NCI-H226 (cell line): ENCODE results near the gene ZNF845.
"Not testable (repeated sequence)": the region's sequence is repeated elsewhere in the genome, so short reads cannot be mapped to it uniquely, and the experiment has no call there.

Experiments used
- DNase-seq: peaks from one replicate; pipeline ENCODE4 v3.0.0-alpha.2; 2015

ZNF845 gene

DNA sequence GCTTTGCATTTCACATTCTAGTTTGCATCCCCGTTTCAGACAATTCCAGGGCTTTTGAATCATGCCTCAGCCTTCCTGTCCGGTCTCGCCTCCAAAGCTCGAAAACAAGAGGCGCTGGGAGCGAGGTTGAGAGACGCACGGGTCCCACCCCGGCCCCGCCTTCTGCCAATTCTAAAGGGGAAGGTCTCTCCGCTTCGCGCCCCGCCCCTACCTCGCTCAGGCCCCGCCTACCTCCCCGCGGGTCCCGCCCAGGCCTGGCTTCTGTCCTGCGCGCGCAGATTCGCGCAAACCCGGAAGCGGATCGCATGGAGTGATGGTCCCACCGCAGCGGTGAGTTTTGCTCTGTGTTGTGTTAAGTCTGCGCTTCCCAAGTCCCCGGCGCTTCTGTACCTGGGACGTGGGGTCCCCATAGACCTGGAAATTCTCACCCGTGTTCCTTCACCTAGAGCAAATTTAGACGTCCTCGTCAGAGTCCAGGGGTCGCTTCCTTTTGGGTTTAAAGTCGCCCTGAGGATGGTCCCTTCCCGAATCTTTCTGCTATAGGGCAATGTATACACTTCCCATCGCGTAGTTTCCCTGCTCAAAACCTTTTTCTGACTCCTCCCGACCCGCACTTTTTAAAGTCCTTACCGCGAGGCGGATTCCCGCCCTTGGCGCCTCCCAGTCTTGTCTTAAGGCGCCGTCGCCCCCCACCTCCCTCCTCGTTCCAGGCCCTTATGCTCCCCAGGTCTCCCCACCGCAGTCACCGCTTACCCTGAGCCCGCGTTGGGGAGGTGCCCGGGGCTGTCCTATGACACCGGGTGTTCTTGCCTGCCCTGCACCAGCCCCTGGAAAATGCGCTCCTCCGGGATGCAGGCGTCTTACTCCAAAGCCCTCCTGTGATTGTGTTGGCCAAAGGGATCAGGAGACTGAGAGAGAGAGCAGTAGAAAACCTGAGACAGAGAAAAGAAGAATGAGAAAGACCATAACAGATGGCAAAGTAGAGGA is at the start of gene ZNF845:
Gene ZNF845 (plus strand): TSS at position 287 of the 987 bp plus-strand sequence. CDS start 7,559 bp downstream, outside the sequence.
- DNase-seq: peak; percentile 87

DNA sequence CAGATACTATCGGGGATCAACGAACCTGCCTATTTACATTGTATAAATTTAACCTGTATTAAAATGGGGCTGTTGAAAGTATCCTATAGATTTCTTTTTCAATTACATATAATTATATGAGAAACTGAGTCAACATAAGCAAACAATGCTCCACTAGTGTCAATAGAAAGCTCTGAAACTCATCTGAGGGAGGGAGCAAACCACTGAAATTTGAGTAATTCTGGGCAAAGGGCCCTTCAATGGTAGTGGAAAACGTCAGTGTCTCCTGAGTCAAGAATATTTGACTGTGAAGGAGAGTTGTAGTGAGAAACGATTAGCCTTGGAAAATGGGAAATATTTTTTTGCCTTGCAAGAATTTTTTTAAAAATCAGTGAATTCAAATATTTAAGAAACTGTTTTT is 48.5 kb upstream of the ZNF845 start:
- DNase-seq: no peak

DNA sequence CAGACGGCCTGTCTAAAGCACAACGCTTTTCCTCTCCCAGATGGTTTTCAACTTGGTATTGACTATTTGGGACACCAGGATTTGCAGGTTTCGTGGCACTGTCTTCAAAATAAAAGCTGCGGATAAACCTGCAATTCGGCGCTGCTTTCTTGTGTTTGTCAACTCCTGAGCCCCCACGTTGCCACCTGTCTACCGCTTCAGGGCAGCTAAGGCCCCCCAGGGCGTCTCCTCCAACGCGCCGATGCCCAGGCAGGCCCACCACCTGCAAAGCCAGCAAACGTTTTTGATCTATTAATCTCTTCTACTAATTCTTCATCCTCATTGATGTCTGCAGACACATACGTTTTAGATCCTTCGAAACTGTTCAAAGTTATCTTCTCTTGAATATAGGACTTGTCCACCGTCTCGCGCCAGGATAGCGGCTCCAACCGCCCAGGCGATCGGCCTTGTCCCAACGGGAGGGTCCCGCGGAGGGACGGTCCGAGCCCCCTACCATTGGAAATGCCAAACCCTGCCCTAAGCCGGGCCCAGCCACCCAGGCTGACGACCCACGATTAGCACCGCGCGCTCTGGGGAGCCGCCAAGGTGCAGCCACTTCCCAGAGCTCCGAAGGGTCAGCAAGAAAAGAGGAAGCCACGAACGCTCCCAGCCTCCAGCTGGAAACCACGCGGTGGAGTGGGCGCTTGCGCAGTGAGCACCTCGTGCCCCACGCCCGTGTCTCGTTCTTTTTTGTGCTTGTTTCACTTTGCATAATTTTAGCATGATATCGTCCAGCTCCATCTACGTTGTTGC is 42.6 kb upstream of the ZNF845 start:
- no peak for DNase-seq

DNA sequence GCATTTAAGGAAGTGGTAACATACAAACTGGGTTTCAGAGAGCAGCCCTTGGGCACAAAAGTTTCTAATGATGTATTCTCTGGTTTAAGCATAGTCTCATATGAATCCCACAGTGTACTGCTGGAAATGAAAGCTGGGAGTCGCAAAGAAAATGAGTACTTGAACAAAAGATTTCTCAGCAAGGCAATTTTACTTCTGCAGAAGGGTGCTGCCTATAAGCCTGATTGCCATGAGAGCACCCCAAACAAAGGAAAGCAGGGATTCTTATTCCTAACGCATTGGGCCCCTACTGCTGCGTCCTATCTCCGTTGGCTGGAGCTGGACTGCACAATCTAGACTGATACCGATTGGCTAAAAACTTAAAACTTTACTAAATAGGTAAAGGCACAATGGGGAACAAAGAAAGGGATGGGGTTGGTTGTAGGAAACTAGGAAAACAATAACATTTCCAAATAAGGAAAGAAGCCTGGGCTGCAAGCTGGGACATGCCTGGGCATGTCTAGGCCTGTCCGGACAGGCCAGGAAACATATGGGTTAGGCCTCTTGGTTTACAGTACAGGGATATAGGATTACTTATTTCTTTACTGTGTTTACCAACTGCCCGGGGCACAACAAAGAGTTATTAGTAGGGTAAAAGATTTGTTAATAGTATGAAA is 38.6 kb upstream of the ZNF845 start:
- no peak for DNase-seq

DNA sequence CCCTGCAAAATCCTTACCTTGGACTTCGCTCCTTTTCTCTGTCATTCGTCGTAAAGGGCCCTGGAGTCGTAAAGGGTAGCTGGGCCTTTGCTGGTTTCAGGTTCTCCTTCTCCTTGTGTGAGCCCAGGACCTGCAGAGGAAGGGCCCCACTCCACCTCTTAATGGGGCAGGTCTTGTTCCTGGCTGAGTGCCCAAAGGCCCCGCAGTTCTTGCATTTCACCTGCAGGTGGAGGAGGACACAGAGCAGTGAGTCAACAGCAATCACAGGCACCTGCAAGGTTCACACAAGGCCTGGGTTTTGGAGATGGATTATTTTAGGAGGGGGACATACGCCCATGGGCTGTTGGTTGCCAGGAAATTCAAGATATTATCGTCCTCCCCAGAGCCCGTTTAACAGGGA is 32.2 kb upstream of the ZNF845 start:
- not testable (repeated sequence) for DNase-seq

DNA sequence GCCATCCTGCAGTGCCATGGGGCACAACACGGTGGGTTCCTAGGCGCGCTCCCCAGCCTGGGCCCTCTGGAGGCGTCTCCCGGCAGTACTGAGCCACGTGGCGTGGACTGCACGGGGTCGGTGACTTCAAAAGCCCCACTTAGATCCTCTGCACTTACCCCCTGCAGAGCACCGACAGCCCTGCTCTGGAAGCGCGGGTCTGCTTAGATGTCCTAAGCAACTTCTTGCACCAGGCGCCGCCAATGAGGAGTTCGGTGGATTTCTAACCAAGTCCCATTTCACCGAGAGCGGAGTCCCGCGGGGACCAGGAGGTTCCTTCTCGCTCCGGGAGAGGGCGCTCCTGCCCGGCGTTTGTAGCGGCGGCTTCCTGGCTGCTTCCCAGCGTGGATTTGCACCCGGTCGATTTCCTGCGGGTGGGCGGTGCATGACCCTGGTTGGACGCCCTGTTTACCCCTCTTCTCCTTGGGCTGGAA is 25.2 kb upstream of the ZNF845 start:
- no peak for DNase-seq

DNA sequence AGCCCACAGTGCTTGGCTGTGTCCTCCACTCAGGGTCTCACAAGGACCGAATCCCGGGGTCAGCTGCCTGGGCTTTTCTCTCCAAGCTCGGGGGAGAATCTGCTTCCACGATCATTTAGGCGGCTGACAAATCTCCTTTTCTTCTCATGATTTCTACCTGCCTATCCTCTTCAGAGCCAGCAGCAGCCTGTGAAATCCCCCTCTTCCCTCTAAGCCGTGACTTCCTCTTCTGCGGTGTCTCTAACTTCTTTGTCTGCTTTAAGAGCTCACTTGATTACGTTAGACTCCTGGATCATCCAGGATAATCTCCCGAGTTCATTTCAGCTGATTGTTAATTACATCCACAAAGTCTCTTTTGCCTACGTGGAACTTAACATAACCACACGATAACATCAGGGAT is 22.5 kb upstream of the ZNF845 start:
- DNase-seq: no peak

DNA sequence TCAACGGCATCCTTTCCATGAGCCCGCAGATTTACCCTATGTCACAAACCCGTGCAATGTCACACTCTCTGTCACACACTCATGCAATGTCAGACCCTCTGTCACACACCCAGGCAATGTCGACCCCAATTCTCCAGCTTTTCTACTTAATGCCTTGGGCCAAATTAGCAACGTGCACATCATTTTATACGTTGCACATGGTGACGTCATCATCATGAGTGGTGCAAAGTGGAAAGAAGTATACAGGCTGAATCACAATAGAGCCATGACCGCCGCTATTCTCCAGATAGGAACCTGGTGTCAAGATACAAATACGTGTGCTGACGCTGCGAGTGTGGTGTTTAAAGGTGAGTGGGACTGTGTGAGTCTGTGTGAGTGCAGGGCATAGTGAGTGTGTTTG is 21.7 kb upstream of the ZNF845 start:
- DNase-seq: no peak

DNA sequence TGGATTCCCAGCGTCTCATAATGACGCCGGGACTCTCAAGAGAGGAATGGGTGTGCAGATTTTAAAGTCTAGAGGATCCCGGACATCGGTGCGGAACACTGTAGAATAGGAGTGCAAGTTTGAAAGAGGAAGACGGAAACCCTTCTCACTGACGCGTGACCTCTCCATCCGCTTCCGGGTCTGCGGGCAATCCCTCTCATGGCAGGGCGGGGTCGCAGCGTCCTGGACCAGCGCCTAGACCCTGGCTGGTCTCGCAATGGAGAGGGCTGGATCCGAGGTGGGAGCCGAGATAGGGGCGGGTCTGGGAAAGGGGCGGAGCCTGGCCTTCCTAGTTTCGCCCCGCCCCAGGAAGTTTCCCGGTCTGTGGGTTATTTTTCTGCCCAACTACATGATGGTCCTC is 4.6 kb upstream of the ZNF845 start:
- DNase-seq: no peak

DNA sequence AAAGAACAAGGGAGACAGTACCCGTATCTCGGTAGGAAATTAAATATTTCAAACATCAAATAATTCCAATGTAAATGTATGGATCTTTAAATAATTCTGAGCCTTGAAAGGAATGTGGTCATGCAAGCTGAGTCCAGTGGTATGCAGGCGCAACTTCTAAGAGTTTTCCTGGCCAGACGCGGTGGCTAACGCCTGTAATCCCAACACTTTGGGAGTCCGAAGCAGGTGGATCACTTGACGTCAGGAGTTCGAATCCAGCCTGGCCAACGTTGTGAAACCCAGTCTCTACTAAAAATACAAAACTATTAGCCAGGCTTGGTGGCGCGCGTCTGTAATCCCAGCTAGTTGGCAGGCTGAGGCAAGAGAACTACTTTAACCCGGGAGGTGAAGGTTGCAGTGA is 1.1 kb upstream of the ZNF845 start:
- no peak for DNase-seq

DNA sequence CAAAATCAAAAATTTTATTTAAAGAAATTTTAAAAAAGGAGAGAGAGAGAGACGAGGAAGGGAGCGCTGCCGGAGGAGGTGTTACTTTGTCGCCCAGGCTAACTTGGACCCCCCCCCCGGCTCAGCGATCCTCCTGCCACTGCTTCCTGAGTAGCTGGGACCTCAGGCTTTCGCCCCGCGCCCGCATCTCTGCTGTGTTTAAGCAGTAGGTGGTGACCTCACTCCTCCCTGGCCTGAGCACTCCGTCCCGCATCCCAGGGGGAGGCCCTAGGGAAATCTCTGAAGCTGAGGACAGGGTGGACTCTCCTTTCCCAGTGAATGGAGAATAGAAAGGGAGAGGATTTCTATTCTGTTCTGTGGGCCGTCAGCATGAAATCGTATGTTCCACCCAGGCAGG is 485 bp upstream of the ZNF845 start:
- DNase-seq: no peak

DNA sequence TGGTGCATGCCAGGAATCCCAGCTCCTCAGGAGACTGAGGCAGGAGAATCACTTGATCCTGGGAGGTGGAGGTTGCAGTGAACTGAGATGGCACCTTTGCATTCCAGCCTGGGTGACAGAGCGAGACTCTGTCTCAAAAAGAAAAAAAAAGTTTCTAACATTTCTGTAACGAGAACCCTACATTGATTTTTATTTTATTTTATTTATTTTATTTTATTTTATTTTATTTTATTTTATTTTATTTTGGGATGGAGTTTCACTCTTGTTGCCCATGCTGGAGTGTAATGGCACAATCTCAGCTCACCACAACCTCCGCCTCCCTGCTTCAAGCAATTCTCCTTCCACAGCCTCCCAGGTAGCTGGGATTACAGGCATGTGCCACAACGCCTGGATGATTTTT is 10.9 kb downstream of the ZNF845 start:
- DNase-seq: not testable (repeated sequence)

DNA sequence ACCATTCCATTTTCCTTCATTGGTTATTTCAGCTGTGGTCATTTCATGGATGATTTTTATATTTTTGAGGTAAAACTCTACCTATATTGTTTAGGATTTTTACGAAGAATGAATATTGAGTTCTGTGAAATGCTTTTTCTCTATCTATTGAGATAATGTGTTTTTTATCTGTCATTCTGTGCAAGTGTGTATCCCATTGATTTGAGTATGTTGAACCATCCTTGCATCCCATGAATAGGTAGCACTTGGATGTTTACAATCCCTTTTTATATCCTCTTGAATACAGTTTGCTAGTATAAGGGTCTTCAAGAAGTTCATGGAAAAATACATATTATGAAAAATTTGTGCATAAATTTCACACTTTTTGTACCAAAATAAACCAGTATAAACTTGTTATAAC is 22.2 kb downstream of the ZNF845 start:
- DNase-seq: no peak

DNA sequence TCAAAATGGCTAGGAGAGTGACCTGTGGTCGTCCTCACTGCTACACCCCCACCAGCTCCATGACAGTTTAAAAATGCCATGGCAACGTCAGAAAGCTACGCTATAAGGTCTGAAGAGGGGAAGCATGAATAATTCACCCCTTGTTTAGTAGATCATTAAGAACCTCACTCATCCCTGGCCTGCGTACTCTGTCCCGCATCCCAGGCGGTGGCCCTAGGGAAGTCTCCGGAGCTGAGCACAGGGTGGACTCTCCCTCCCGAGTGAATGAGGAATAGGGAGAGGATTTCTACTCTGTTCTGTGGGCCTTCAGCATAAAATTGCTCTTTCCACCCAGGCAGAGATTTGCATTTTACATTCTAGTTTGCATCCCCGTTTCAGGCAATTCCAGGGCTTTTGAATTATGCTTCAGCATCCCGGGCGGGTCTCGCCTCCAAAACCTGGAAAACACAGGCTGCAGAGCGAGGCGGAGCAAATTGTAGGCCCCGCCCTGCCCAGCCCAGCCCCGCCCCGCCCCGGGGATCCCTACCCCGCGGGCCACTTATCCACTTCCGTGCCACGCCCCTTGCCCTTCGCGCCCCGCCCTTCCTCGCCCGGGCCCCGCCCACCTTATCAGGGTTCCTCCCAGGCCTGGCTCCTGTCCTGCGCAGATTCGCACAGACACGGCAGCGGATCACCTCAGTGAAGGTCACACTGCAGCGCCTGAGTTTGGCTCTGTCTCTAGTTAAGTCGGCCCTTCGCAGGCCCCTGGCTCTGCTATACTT is 24.5 kb downstream of the ZNF845 start:
- DNase-seq: no peak

DNA sequence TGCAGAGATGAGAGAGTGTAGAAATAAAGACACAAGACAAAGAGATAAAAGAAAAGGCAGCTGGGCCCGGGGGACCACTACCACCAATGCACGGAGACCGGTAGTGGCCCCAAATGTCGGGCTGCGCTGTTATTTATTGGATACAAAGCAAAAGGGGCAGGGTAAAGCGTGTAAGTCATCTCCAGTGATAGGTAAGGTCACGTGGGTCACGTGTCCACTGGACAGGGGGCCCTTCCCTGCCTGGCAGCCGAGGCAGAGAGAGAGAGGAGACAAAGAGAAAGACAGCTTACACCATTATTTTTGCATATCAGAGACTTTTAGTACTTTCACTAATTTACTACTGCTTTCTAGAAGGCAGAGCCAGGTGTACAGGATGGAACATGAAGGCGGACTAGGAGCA is 26.5 kb downstream of the ZNF845 start:
- not testable (repeated sequence) for DNase-seq

DNA sequence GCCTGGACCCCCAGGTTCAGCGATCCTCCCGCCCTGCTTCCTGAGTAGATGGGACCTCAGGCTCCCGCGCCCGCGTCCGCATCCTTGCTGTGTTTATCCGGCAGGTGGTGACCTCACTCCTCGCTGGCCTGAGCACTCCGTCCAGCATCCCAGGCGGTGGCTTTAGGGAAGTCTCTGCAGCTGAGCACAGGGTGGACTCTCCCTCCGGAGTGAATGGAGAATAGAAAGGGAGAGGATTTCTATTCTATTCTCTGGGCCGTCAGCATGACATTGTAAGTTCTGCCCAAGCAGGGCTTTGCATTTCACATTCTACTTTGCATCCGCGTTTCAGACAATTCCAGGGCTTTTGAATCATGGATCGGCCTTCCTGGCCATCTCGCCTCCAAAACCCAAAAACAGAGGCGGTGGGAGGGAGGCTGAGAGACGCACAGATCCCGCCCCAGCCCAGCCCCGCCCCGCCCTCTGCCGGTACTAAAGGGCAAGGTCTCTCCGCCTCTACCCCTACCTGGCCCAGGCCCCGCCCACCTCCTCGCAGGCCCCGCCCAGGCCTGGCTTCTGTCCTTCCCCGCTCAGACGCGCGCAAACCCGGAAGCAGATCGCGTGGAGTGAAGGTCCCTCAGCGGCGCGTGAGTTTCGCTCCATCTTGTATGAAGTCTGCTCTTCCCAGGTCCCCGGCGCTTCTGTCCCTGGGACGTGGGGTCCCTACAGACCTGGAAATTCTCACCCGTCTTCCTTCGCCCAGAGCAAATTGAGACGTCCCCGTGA is 31.8 kb downstream of the ZNF845 start, which contains the start of gene ZNF525:
Gene ZNF525 (plus strand): TSS at position 572 of the 765 bp plus-strand sequence. CDS start 6,577 bp downstream, outside the sequence.
- DNase-seq: peak; percentile 73

DNA sequence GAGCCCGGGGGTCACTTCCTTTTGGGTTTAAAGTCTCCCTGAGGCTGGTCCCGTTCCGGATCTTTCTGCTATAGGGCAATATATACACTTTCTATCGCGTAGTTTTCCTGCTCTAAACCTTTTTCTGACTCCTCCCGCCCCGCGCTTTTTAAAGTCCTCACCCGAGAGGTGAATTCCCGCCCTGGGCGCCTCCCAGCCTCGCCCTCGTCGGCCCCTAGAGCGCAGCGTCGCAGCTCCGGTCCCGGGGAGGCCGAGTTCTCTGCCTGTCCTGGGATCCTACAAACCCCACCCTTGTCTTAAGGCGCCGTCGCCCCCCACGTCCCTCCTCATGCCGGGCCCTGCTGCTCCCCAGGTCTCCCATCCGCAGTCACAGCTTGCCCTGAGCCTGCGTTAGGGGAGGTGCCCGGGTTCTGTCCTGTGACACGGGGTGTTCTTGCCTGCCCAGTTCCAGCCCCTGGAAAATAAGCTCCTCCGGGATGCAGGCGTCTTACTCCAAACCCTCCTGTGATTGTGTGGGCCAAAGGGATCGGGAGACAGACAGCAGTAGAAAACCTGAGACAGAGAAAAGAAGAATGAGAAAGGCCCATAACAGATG is 32.4 kb downstream of the ZNF845 start:
- DNase-seq: no peak

DNA sequence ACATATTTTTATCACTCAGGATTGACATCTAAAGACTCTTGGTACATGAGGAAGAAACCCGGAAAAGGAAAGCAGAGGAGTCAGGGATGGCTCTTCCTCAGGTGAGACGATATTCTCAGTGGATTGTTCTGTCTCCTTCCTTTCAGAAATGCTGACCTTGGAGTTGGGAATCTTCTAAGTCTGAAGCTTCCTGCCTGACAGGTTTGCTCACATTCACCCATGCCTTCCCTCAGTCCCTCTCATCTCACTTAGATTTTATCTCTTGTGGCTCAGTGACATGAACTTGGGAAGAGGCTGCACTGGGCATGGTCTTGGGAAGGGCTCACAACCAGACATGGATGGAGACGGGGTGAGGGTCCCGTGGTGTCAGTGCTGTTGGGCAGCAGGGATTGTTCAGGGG is 38.6 kb downstream of the ZNF845 start:
- DNase-seq: no peak

DNA sequence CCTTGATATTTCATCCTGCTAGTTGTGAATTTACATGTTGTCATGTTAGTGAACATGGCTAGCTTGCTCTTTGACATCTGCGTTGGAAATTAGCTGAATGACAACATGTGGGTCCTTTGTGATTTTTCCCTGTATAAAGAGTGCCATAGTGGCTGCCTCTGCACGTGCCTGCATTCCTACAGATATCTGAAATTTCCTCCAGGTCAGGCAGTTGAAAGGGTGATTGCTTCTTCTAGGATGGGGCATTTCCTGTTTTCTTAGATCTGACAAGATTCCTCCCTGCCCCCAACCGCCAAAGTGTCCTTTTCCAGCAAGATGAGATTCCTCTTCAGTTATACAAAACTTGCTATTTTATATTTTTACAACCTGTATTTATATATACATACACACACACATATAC is 40.7 kb downstream of the ZNF845 start:
- DNase-seq: no peak

DNA sequence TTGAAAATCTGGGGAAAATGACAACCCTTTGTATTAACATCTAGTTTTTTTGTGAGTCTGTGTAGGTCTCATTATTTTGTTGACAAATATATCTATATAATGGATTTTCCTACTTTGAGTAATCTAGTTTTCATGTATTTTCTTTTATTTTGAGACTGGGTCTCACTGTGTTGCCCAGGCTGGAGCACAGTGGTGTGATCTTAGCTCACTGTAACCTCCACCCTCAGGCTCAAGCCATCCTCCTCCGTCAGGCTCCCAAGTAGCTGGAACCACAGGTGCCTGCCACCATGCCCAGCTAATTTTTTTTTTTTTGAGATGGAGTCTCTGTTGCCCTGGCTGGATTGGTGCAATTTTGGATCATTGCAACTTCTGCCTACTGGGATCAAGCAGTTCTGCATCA is 41.2 kb downstream of the ZNF845 start:
- DNase-seq: no peak

DNA sequence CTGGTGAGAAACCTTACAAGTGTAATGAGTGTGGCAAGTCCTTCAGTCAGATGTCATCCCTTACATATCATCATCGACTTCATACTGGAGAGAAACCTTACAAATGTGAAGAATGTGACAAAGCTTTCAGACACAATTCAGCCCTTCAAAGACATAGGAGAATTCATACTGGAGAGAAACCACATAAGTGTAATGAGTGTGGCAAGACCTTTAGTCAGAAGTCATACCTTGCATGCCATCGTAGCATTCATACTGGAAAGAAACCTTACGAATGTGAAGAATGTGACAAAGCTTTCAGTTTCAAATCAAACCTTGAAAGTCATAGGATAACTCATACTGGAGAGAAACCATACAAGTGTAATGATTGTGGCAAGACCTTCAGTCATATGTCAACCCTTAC is 47.8 kb downstream of the ZNF845 start:
- no peak for DNase-seq
